ENCODE results near the gene DPAGT1.
A peak's percentile ranks its signal among the peaks of the same experiment; 100 is the strongest.

- TF ChIP-seq CTCF (IDR thresholded peaks at IDR 0.05) (no peak), POLR2A (IDR thresholded peaks at IDR 0.05) (peak in 1 of 2 donors; percentile 10)
Measured at GRCh38 chr11:119067371-119068222, 34.1 kb downstream of the DPAGT1 start, which contains the start of gene VPS11.
